H7 (cell line): ENCODE results near the gene MRPL52. TPM values are rescaled to one million over a fixed set of nuclear protein-coding genes. Genes with fewer than 3 reads are reported as not detected.

Experiments used
- total RNA-seq: library from RNA; depleted of rRNA; stranded (reverse); fragments of >200 nt; shearing (Covaris generic); gene quantifications from 2 replicates; pipeline ENCODE4 v1.2.3, GENCODE V29; 2014; rRNA removed

MRPL52 gene
- total RNA-seq, 1 experiment from 2014 or later = 86.6 TPM

Other genes with a start within 250 kb of the MRPL52 start
- gene DAD1, start 240.7 kb upstream of the MRPL52 start, total RNA-seq = 218 and 306 TPM in 2 replicates
- gene ABHD4, start 231.6 kb upstream of the MRPL52 start, total RNA-seq = 28.4 and 29.6 TPM in 2 replicates
- not detected in 2 replicates for gene OR6J1, start 185.5 kb upstream of the MRPL52 start, total RNA-seq
- 192 and 227 TPM in 2 replicates for gene OXA1L, start 63.2 kb upstream of the MRPL52 start, total RNA-seq
- gene SLC7A7, start 14.5 kb upstream of the MRPL52 start, total RNA-seq = 5.7 and 8.3 TPM in 2 replicates
- gene MMP14, start 6.7 kb downstream of the MRPL52 start, total RNA-seq = 54.6 and 79.8 TPM in 2 replicates
- 9.5 and 19.3 TPM in 2 replicates for gene LRP10, start 41.9 kb downstream of the MRPL52 start, total RNA-seq
- gene REM2, start 53.3 kb downstream of the MRPL52 start, total RNA-seq = 0.33 and 0.73 TPM in 2 replicates
- gene RBM23, start 89.3 kb downstream of the MRPL52 start, total RNA-seq = 41.9 and 45.0 TPM in 2 replicates
- 86.7 and 114 TPM in 2 replicates for gene PRMT5, start 99.5 kb downstream of the MRPL52 start, total RNA-seq
- gene HAUS4, start 127.2 kb downstream of the MRPL52 start, total RNA-seq = 96.5 and 104 TPM in 2 replicates
- gene AJUBA, start 152.7 kb downstream of the MRPL52 start, total RNA-seq = 27.0 and 27.5 TPM in 2 replicates
- gene C14orf93, start 180.3 kb downstream of the MRPL52 start, total RNA-seq = 13.2 and 16.9 TPM in 2 replicates
- gene PSMB5, start 205.0 kb downstream of the MRPL52 start, total RNA-seq = 262 and 328 TPM in 2 replicates
- gene PSMB11, start 212.3 kb downstream of the MRPL52 start, total RNA-seq = not detected in 2 replicates
- 9.7 and 12.3 TPM in 2 replicates for gene CDH24, start 227.6 kb downstream of the MRPL52 start, total RNA-seq